Astrocyte (in vitro differentiated cells and primary cell): ENCODE data around the gene FBXO46. TPM values are rescaled to one million over a fixed set of nuclear protein-coding genes. Genes with fewer than 3 reads are reported as not detected.
A peak's percentile ranks its signal among the peaks of the same experiment; 100 is the strongest.

Source experiments
- DNase-seq: peaks from one replicate; pipeline ENCODE4 v3.0.0-alpha.2; 2010; ENCODE audit warnings: low read depth
- FAIRE-seq: peaks from 2 replicates; lab custom pipeline; 2011; peaks lifted over from hg19 to GRCh38; lab: Jason Lieb, UNC
- H2AFZ ChIP-seq: 2 replicates; pipeline ENCODE4 v1.6.0; 2012; ENCODE audit warnings: low read depth, low read length, inconsistent platforms
- H3K27ac ChIP-seq: 2 replicates; pipeline ENCODE4 v1.5.1; 2011; ENCODE audit warnings: low read depth, low read length, inconsistent platforms
- H3K27me3 ChIP-seq: 2 replicates; pipeline ENCODE4 v1.6.0; 2011; ENCODE audit warnings: low read length, inconsistent platforms; ENCODE audit not compliant: insufficient read depth
- H3K36me3 ChIP-seq: 2 replicates; pipeline ENCODE4 v1.5.1; 2011; ENCODE audit warnings: low read length, inconsistent platforms; ENCODE audit not compliant: insufficient read depth
- H3K4me1 ChIP-seq: 2 replicates; pipeline ENCODE4 v1.5.1; 2011; ENCODE audit warnings: low read length, inconsistent platforms; ENCODE audit not compliant: insufficient read depth
- H3K4me2 ChIP-seq: 2 replicates; pipeline ENCODE4 v1.6.0; 2012; ENCODE audit warnings: low read length, inconsistent platforms
- H3K4me3 ChIP-seq: 2 replicates; pipeline ENCODE4 v1.5.1; 2011; ENCODE audit warnings: low read depth, mild to moderate bottlenecking, low read length, inconsistent platforms; ENCODE audit not compliant: insufficient read depth
- H3K79me2 ChIP-seq: 2 replicates; pipeline ENCODE4 v1.6.0; 2012; ENCODE audit warnings: mild to moderate bottlenecking, low read length, inconsistent platforms; ENCODE audit not compliant: insufficient read depth
- H3K9ac ChIP-seq: 2 replicates; pipeline ENCODE4 v1.6.0; 2012; ENCODE audit warnings: mild to moderate bottlenecking, low read length, inconsistent platforms
- H3K9me3 ChIP-seq: 2 replicates; pipeline ENCODE4 v1.5.1; 2012; ENCODE audit warnings: low read depth, mild to moderate bottlenecking, low read length, inconsistent platforms; ENCODE audit not compliant: insufficient read depth
- H4K20me1 ChIP-seq: 2 replicates; pipeline ENCODE4 v1.6.0; 2012; ENCODE audit warnings: low read length, inconsistent platforms; ENCODE audit not compliant: insufficient read depth
- H3K27ac Mint-ChIP-seq: one replicate; pipeline ENCODE4 v1.8.0; 2021; ENCODE audit warnings: mild to moderate bottlenecking, mixed read lengths; ENCODE audit not compliant: unreplicated experiment
- H3K27me3 Mint-ChIP-seq: one replicate; pipeline ENCODE4 v1.8.0; 2021; ENCODE audit warnings: low read depth, mixed read lengths; ENCODE audit not compliant: unreplicated experiment
- H3K36me3 Mint-ChIP-seq: one replicate; pipeline ENCODE4 v1.8.0; 2021; ENCODE audit warnings: low read depth, mixed read lengths; ENCODE audit not compliant: unreplicated experiment
- H3K4me1 Mint-ChIP-seq: one replicate; pipeline ENCODE4 v1.8.0; 2021; ENCODE audit warnings: low read depth, mixed read lengths; ENCODE audit not compliant: unreplicated experiment
- H3K4me3 Mint-ChIP-seq: one replicate; pipeline ENCODE4 v1.8.0; 2021; ENCODE audit warnings: mild to moderate bottlenecking, moderate library complexity, mixed read lengths; ENCODE audit not compliant: unreplicated experiment
- H3K9me3 Mint-ChIP-seq: one replicate; pipeline ENCODE4 v1.8.0; 2021; ENCODE audit warnings: mild to moderate bottlenecking, mixed read lengths; ENCODE audit not compliant: unreplicated experiment
- CTCF ChIP-seq: IDR thresholded peaks from 2 replicates; pipeline ENCODE4 v1.5.1; 2011; ENCODE audit warnings: low read depth, mild to moderate bottlenecking, inconsistent platforms, low read length, moderate library complexity; ENCODE audit not compliant: insufficient read depth
- EZH2 ChIP-seq: IDR thresholded peaks from 2 replicates; pipeline ENCODE4 v1.6.1; 2012; ENCODE audit warnings: mild to moderate bottlenecking, low read length, inconsistent platforms; ENCODE audit not compliant: insufficient read depth
- total RNA-seq: library from RNA; stranded (reverse); gene quantifications from 2 replicates; pipeline ENCODE4 v1.2.1, GENCODE V29; 2021

The FBXO46 gene
- total RNA-seq, 1 donor from 2014 or later: 21.1 TPM

DNA sequence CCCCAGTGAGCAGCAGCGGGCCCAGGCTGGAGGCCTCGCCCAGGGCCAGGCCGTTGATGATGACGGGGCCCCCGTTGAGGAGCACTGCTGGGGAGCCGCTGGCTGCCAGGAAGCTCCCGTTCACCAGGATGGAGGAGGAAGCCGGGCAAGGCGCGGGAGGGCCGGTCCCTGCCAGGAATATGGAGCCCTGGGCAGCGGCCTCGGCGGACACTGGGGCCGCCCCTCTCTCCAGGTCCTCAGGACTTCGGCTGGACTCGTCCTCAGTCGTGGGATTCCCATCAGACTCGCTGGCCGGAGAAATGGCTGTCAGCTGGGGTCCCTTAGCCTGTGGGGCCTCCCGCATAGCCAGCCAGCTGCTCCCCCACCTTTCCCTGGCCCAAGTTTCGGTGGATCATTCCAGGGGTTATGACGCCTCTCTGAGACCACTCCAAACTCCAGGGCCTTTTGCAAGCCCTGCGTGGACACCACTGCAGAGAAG, 36.2 kb upstream of the FBXO46 start:
- DNase-seq (no peak), FAIRE-seq (no peak)
- peaks cover 37% of the 10 kb centered on the region for H3K4me1 ChIP-seq
- peaks cover 12% of the 10 kb centered on the region for H3K79me2 ChIP-seq
- peak overlapping the region; percentile 85 for H3K4me3 ChIP-seq
- peaks cover 3% of the 10 kb centered on the region for H3K36me3 Mint-ChIP-seq
- no peaks in the 10 kb centered on the region for H3K36me3 ChIP-seq
- peaks cover 14% of the 10 kb centered on the region for H4K20me1 ChIP-seq
- H3K27me3 Mint-ChIP-seq: peaks cover 2% of the 10 kb centered on the region
- TF ChIP-seq EZH2 (no peak), CTCF (no peak)
- H2AFZ ChIP-seq: peak overlapping the region; percentile 43
- peaks cover 12% of the 10 kb centered on the region for H3K4me1 Mint-ChIP-seq
- no peaks in the 10 kb centered on the region for H3K9me3 ChIP-seq
- H3K27ac ChIP-seq: peak overlapping the region; percentile 95
- no peaks in the 10 kb centered on the region for H3K9me3 Mint-ChIP-seq
- no peaks in the 10 kb centered on the region for H3K27me3 ChIP-seq
- H3K9ac ChIP-seq: peak overlapping the region; percentile 96
- H3K27ac Mint-ChIP-seq: peak overlapping the region; percentile 80
- H3K4me3 Mint-ChIP-seq: peak overlapping the region; percentile 87
- peak overlapping the region; percentile 100 for H3K4me2 ChIP-seq

GRCh38 chr19:45766296-45766868, 35.7 kb upstream of the FBXO46 start:
- Mint-ChIP-seq H3K4me1 (peaks cover 11% of the 10 kb centered on the region), H3K9me3 (no peaks in the 10 kb centered on the region), H3K27me3 (peaks cover 2% of the 10 kb centered on the region), H3K27ac (no peak overlapping the region), H3K36me3 (peaks cover 3% of the 10 kb centered on the region), H3K4me3 (no peak overlapping the region)
- TF ChIP-seq CTCF (no peak), EZH2 (no peak)
- Histone ChIP-seq H4K20me1 (peaks cover 9% of the 10 kb centered on the region), H3K36me3 (no peaks in the 10 kb centered on the region), H3K9ac (peak overlapping the region; percentile 96), H3K4me2 (peak overlapping the region; percentile 100), H3K27ac (peak overlapping the region; percentile 95), H3K4me3 (peak overlapping the region; percentile 85), H3K9me3 (no peaks in the 10 kb centered on the region), H3K79me2 (peaks cover 12% of the 10 kb centered on the region), H3K4me1 (peaks cover 37% of the 10 kb centered on the region), H3K27me3 (no peaks in the 10 kb centered on the region), H2AFZ (no peak overlapping the region)
- DNase-seq (no peak), FAIRE-seq (no peak)

DNA sequence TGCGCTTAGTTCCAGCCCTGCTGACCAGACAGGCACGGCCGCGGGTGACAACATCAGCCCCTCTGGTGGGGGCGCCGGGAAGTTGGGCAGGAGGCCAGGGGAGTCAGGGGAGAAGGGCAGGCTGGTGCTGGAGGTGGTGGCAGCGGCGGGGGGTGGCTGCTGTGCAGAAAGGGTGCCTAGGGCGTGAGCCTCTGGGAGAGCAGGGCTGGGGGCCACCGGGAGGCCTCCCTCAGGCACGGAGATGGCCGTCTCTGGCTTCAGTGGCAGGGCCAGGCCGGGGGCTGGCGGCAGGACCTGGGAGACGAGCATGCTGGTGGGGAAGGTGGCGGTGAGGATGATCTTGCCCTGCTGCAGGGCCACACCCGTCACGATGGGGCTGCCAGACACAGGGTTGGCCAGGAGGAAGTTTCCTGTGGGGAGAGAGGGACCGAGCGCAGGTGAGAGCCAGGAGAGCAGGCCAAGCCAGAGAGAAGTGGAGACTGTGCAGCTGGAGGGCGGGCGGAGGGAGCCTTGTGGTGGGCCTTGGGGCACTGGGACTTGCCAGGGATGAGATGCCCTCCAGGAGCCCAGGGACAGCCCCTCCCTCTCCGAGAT, 35.1 kb upstream of the FBXO46 start:
- Mint-ChIP-seq H3K4me3 (no peak overlapping the region), H3K27ac (peak overlapping the region; percentile 84), H3K27me3 (peaks cover 2% of the 10 kb centered on the region), H3K4me1 (peaks cover 8% of the 10 kb centered on the region), H3K9me3 (no peaks in the 10 kb centered on the region), H3K36me3 (no peaks in the 10 kb centered on the region)
- Histone ChIP-seq H3K4me2 (no peak overlapping the region), H4K20me1 (peaks cover 3% of the 10 kb centered on the region), H3K9ac (no peak overlapping the region), H3K4me3 (no peak overlapping the region), H2AFZ (no peak overlapping the region), H3K79me2 (peaks cover 12% of the 10 kb centered on the region), H3K27me3 (no peaks in the 10 kb centered on the region), H3K36me3 (no peaks in the 10 kb centered on the region), H3K9me3 (no peaks in the 10 kb centered on the region), H3K27ac (no peak overlapping the region), H3K4me1 (peaks cover 32% of the 10 kb centered on the region)
- no peak for TF ChIP-seq CTCF
- no peak for TF ChIP-seq EZH2
- DNase-seq (no peak), FAIRE-seq (no peak)
